Measurements from ENCODE around the gene GABRG3. TPM values are rescaled to one million over a fixed set of nuclear protein-coding genes. Genes with fewer than 3 reads are reported as not detected.

Gene GABRG3
- total RNA-seq, 1 donor from 2014 or later, result not detected

DNA sequence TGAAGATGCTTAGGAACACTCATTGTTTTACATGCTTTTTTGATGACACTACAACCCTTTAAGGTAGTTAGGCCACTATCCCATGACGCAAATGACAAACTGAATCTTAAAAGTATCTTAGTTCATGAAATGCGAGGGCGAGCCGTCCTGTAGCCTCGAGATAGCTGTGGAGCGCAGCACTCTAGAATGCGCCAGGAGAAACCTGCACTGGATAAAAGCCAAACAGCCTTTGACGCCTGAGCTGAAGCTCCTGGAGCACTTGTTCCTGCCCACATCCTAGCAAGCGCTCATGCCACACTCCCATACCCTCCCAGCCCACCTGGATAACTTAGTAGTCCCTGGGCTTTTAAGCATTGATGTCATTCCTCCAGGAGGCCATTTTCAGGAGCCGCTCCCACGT, 516.9 kb downstream of the GABRG3 start:
- Histone ChIP-seq H3K4me3 (ENCODE audit: low read depth, low read length) (no peak overlapping the region), H3K27me3 (ENCODE audit: control insufficient read depth, insufficient read depth, low read length) (no peaks in the 10 kb centered on the region), H3K36me3 (ENCODE audit: control insufficient read depth, insufficient read depth, low read length) (no peaks in the 10 kb centered on the region)
- no peak for FAIRE-seq
- TF ChIP-seq, protein P1, sequence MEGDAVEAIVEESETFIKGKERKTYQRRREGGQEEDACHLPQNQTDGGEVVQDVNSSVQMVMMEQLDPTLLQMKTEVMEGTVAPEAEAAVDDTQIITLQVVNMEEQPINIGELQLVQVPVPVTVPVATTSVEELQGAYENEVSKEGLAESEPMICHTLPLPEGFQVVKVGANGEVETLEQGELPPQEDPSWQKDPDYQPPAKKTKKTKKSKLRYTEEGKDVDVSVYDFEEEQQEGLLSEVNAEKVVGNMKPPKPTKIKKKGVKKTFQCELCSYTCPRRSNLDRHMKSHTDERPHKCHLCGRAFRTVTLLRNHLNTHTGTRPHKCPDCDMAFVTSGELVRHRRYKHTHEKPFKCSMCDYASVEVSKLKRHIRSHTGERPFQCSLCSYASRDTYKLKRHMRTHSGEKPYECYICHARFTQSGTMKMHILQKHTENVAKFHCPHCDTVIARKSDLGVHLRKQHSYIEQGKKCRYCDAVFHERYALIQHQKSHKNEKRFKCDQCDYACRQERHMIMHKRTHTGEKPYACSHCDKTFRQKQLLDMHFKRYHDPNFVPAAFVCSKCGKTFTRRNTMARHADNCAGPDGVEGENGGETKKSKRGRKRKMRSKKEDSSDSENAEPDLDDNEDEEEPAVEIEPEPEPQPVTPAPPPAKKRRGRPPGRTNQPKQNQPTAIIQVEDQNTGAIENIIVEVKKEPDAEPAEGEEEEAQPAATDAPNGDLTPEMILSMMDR (IDR thresholded peaks at IDR 0.05; ENCODE audit: insufficient read depth, low read length, severe bottlenecking), result no peak
- DNase-seq (ENCODE audit: low read depth), result no peak

DNA sequence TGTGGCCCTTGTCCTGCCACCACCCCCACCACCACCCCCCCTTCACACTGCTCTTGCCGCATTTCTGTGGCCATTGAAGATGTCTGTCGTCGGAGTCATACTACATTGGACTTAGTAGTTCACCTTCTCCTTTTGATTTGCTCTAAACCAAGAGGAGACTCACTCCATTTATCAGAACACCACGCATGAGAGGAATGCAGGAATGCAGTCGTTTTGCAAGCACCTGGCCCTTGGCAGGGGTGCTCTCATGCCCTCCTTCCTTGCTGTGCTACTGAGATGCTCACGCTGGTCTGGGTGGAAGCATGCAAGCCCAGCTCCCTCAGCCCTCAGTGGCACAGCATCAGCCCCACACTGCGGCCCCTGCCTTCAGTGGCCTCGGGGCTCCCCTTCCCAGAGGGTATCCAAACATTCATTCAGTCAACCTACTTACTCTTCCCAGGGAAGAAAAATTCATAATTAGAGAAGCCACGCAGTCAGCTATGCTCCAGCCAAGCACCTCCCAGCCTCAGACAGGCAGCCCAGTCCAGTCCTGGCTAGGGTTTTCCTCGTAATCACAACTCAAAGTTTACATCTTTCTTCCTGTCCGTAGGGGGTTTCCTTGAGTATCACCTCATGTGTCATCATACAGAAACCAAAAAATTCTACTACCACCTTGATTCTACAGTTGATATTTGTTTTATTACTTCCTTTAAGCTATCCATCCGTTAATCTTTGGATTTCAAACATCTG, 520.0 kb downstream of the GABRG3 start:
- no peak for DNase-seq (ENCODE audit: low read depth)
- Histone ChIP-seq H3K4me3 (ENCODE audit: low read depth, low read length) (no peak overlapping the region), H3K27me3 (ENCODE audit: control insufficient read depth, insufficient read depth, low read length) (no peaks in the 10 kb centered on the region), H3K36me3 (ENCODE audit: control insufficient read depth, insufficient read depth, low read length) (no peaks in the 10 kb centered on the region)
- TF ChIP-seq, protein P1 (IDR thresholded peaks at IDR 0.05; ENCODE audit: insufficient read depth, low read length, severe bottlenecking), result no peak
- FAIRE-seq, result no peak

DNA sequence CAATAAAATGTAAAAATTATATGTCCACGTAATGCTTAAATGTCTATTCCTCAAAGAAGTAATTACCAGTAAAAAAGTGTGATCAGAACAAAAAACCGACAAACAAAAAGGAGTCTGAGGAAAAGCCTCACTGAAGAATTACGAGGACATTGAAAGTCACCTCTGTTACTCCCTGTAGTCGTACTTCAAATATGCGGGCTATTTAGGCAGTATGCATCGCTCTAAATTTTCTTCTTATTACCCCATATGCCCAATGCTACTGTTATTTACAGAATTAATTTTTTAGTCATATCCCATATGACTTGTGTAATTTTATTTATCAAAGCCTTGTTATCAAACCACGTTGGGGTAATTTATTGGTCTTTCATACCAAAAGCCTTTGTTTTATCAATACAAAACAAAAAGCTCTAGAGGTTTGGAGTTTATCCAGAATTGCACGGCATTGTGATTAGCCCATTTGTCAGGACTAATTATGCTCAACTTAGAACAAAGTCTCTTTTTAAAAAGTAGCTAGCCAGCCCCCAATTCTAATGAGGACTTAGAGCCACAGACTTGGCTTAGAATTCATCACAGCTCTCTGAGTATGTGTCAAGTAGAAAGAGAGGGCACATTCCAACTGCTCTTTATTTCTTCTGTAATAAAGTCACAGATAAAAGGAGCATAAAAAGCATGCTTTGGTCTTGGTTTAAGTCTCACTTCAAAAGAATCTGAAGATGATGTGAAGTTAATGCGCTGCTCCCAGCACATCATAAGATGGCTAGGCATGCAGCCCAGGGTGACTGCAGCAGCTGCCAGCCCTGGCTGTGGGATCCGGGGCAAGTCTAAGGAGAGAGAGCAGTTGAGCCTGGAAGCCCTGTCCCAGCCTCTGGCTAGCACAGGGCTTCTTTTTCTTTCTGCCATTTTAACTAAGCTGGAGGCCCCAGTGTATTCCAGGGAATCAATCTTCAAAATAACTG, 521.0 kb downstream of the GABRG3 start:
- FAIRE-seq, result no peak
- Histone ChIP-seq H3K27me3 (ENCODE audit: control insufficient read depth, insufficient read depth, low read length) (no peaks in the 10 kb centered on the region), H3K36me3 (ENCODE audit: control insufficient read depth, insufficient read depth, low read length) (no peaks in the 10 kb centered on the region), H3K4me3 (ENCODE audit: low read depth, low read length) (no peak overlapping the region)
- TF ChIP-seq, protein P1 (IDR thresholded peaks at IDR 0.05; ENCODE audit: insufficient read depth, low read length, severe bottlenecking), result no peak
- DNase-seq (ENCODE audit: low read depth), result no peak

DNA sequence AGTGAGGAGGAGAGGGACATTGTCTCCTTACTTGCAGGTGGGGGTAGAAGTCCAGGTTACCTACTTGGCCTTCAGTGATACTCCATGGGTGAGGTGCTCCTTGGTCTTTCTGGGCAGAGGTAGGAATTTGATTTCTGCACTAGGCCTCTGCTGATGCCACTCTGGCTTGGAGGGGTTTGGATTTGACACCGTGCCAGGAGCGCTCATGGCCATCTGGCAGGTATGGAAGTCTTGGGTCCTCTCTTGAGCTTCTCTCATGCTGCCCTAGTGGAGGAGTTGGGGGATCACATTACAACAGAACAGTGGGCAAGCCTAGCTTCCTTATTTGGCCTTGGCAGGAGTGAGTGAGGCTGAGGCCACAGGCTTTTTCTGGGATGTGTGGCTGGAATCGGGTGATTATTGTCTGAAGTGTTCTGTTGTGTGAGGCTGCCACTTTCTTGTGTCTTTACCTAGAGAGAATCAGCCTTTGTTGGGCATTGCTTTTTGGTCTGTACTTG, 525.0 kb downstream of the GABRG3 start:
- Histone ChIP-seq H3K36me3 (ENCODE audit: control insufficient read depth, insufficient read depth, low read length) (no peaks in the 10 kb centered on the region), H3K4me3 (ENCODE audit: low read depth, low read length) (no peak overlapping the region), H3K27me3 (ENCODE audit: control insufficient read depth, insufficient read depth, low read length) (no peaks in the 10 kb centered on the region)
- no peak for DNase-seq (ENCODE audit: low read depth)
- no peak for FAIRE-seq
- TF ChIP-seq, protein P1 (IDR thresholded peaks at IDR 0.05; ENCODE audit: insufficient read depth, low read length, severe bottlenecking), result no peak

DNA sequence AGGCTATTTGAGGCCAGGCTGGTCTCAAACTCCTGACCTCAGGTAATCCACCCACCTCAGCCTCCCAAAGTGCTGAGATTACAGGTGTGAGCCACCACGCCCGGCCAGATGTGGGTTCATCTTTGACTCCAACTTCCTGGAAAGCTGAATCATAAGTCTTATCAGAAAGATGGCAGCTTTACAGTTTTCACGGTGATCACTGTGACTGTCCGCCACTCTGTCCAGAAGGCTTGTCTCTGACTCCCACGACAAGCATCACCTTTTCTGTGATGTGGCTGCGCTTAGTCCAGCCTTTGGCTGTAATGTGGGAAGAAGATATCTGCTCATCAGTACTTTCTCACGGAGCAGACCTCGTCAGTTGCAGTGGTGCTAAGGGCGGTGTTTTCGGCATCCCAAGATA, 527.7 kb downstream of the GABRG3 start:
- no peaks in the 10 kb centered on the region for H3K36me3 ChIP-seq (ENCODE audit: control insufficient read depth, insufficient read depth, low read length)
- no peak for FAIRE-seq
- DNase-seq (ENCODE audit: low read depth), result no peak
- no peak overlapping the region for H3K4me3 ChIP-seq (ENCODE audit: low read depth, low read length)
- H3K27me3 ChIP-seq (ENCODE audit: control insufficient read depth, insufficient read depth, low read length), result no peaks in the 10 kb centered on the region
- TF ChIP-seq, protein P1 (IDR thresholded peaks at IDR 0.05; ENCODE audit: insufficient read depth, low read length, severe bottlenecking), result no peak
